H9 (cell line): ENCODE data around the gene DDX47. TPM values are rescaled to one million over a fixed set of nuclear protein-coding genes. Genes with fewer than 3 reads are reported as not detected.

Experiments used
- DNase-seq: peaks from one replicate; pipeline ENCODE4 v3.0.0-alpha.2; 2017
- H2AFZ ChIP-seq: one replicate; pipeline ENCODE4 v1.6.1; 2013; ENCODE audit warnings: mild to moderate bottlenecking, low read length, control low read depth, moderate library complexity
- H2AK5ac ChIP-seq: 2 replicates; pipeline ENCODE4 v1.6.1; 2013; ENCODE audit warnings: low read length, control low read depth, mixed read lengths; ENCODE audit not compliant: insufficient read length
- H2BK120ac ChIP-seq: one replicate; pipeline ENCODE4 v1.6.1; 2013; ENCODE audit warnings: low read depth, mild to moderate bottlenecking, low read length, control low read depth, inconsistent platforms; ENCODE audit not compliant: poor library complexity, severe bottlenecking
- H2BK12ac ChIP-seq: 2 replicates; pipeline ENCODE4 v1.6.1; 2013; ENCODE audit warnings: low read length, control low read depth, mixed read lengths, low read depth; ENCODE audit not compliant: insufficient read length
- H2BK15ac ChIP-seq: 2 replicates; pipeline ENCODE4 v1.6.1; 2013; ENCODE audit warnings: low read depth, low read length, control low read depth
- H2BK20ac ChIP-seq: one replicate; pipeline ENCODE4 v1.6.1; 2013; ENCODE audit warnings: low read depth, mild to moderate bottlenecking, low read length, control low read depth, inconsistent platforms; ENCODE audit not compliant: poor library complexity, severe bottlenecking
- H2BK5ac ChIP-seq: 2 replicates; pipeline ENCODE4 v1.6.1; 2013; ENCODE audit warnings: low read length, control low read depth, mixed read lengths; ENCODE audit not compliant: insufficient read length
- H3K14ac ChIP-seq: 2 replicates; pipeline ENCODE4 v1.6.1; 2013; ENCODE audit warnings: low read length, control low read depth; ENCODE audit not compliant: insufficient read depth
- H3K18ac ChIP-seq: 2 replicates; pipeline ENCODE4 v1.6.1; 2013; ENCODE audit warnings: low read depth, mild to moderate bottlenecking, mixed read lengths, low read length, control low read depth; ENCODE audit not compliant: insufficient read length
- H3K23ac ChIP-seq: 2 replicates; pipeline ENCODE4 v1.6.1; 2013; ENCODE audit warnings: low read length, control low read depth, mixed read lengths, low read depth; ENCODE audit not compliant: insufficient read length
- H3K23me2 ChIP-seq: 2 replicates; pipeline ENCODE4 v1.6.1; 2013; ENCODE audit warnings: low read depth, mild to moderate bottlenecking, mixed read lengths, low read length, control low read depth; ENCODE audit not compliant: insufficient read length, poor library complexity, severe bottlenecking
- H3K27ac ChIP-seq: 2 replicates; pipeline ENCODE4 v1.5.1; 2013; ENCODE audit warnings: low read length, control low read depth, mixed read lengths, low read depth; ENCODE audit not compliant: insufficient read length
- H3K27me3 ChIP-seq: 2 replicates; pipeline ENCODE4 v1.6.1; 2013; ENCODE audit warnings: low read length, control low read depth, inconsistent platforms; ENCODE audit not compliant: insufficient read depth
- H3K4ac ChIP-seq: 2 replicates; pipeline ENCODE4 v1.6.1; 2013; ENCODE audit warnings: low read depth, mild to moderate bottlenecking, control low read depth, inconsistent platforms, low read length, moderate library complexity
- H3K4me1 ChIP-seq: 2 replicates; pipeline ENCODE4 v1.6.1; 2013; ENCODE audit warnings: low read length, control low read depth, inconsistent platforms; ENCODE audit not compliant: insufficient read depth
- H3K4me2 ChIP-seq: 2 replicates; pipeline ENCODE4 v1.6.1; 2013; ENCODE audit warnings: low read length, control low read depth, mixed read lengths; ENCODE audit not compliant: insufficient read length, insufficient read depth
- H3K56ac ChIP-seq: 2 replicates; pipeline ENCODE4 v1.6.1; 2013; ENCODE audit warnings: low read depth, mild to moderate bottlenecking, mixed read lengths, low read length, control low read depth; ENCODE audit not compliant: insufficient read length
- H3K79me1 ChIP-seq: 2 replicates; pipeline ENCODE4 v1.6.1; 2013; ENCODE audit warnings: low read depth, mild to moderate bottlenecking, moderate library complexity, low read length, control low read depth, inconsistent platforms; ENCODE audit not compliant: insufficient read depth, poor library complexity, severe bottlenecking
- H3K79me2 ChIP-seq: 2 replicates; pipeline ENCODE4 v1.6.1; 2013; ENCODE audit warnings: low read length, control low read depth, inconsistent platforms; ENCODE audit not compliant: insufficient read depth
- H3K9ac ChIP-seq: 2 replicates; pipeline ENCODE4 v1.6.1; 2013; ENCODE audit warnings: low read length, control low read depth, mixed read lengths; ENCODE audit not compliant: insufficient read length; ENCODE audit errors: extremely low read depth
- H3K9me3 ChIP-seq: one replicate; pipeline ENCODE4 v1.6.1; 2013; ENCODE audit warnings: low read depth, low read length, inconsistent platforms; ENCODE audit not compliant: control insufficient read depth
- H3T11ph ChIP-seq: one replicate; pipeline ENCODE4 v1.6.1; 2013; ENCODE audit warnings: mild to moderate bottlenecking, low read length, control low read depth, inconsistent platforms
- H4K20me1 ChIP-seq: one replicate; pipeline ENCODE4 v1.6.1; 2013; ENCODE audit not compliant: control insufficient read depth, insufficient read length, insufficient read depth
- H4K5ac ChIP-seq: 2 replicates; pipeline ENCODE4 v1.6.1; 2013; ENCODE audit warnings: low read depth, mild to moderate bottlenecking, mixed read lengths, low read length, control low read depth; ENCODE audit not compliant: insufficient read length
- H4K8ac ChIP-seq: replicated peaks from 2 replicates; pipeline ENCODE4 v1.6.1; 2013; ENCODE audit warnings: low read length, control low read depth, mixed read lengths, low read depth; ENCODE audit not compliant: insufficient read length
- H4K91ac ChIP-seq: 2 replicates; pipeline ENCODE4 v1.6.1; 2013; ENCODE audit warnings: low read depth, mild to moderate bottlenecking, moderate library complexity, mixed read lengths, low read length, control low read depth; ENCODE audit not compliant: insufficient read length
- H3K27ac Mint-ChIP-seq, 3 experiments: 2 replicates in 2 of 3; 3 replicates in 1 of 3; pipeline ENCODE4 v1.8.0; 2020 to 2021; ENCODE audit warnings: mixed read lengths in 3 of 3, mild to moderate bottlenecking in 1 of 3, moderate library complexity in 1 of 3
- H3K27me3 Mint-ChIP-seq: 2 replicates; pipeline ENCODE4 v1.8.0; 2021; ENCODE audit warnings: low read depth, mild to moderate bottlenecking, moderate library complexity, mixed read lengths
- H3K36me3 Mint-ChIP-seq, 3 experiments: 2 replicates in 2 of 3; 3 replicates in 1 of 3; pipeline ENCODE4 v1.8.0; 2020 to 2021; ENCODE audit warnings: low read depth in 3 of 3, mixed read lengths in 3 of 3; ENCODE audit not compliant: insufficient read depth in 1 of 3
- H3K4me1 Mint-ChIP-seq, 2 experiments: 2 replicates each; pipeline ENCODE4 v1.8.0; 2020; ENCODE audit warnings: mixed read lengths in 2 of 2
- H3K4me3 Mint-ChIP-seq, 2 experiments: 2 replicates in 1 of 2; 3 replicates in 1 of 2; pipeline ENCODE4 v1.8.0; 2020 to 2021; ENCODE audit warnings: mild to moderate bottlenecking in 2 of 2, mixed read lengths in 2 of 2, moderate library complexity in 1 of 2
- H3K9me3 Mint-ChIP-seq, 2 experiments: 2 replicates in 1 of 2; 3 replicates in 1 of 2; pipeline ENCODE4 v1.8.0; 2020; ENCODE audit warnings: mild to moderate bottlenecking in 2 of 2, mixed read lengths in 2 of 2, moderate library complexity in 1 of 2
- WGBS: extraction: QIAGEN DNeasy Blood & Tissue Kit; methylation state at CpG from one replicate; pipeline ENCODE4 v1.1.7; 2013; ENCODE audit warnings: missing lambda C conversion rate, low lambda C conversion rate, mixed read lengths; ENCODE audit not compliant: insufficient read length; ENCODE audit errors: extremely low coverage; 5-methylcytosine and 5-hydroxymethylcytosine counted together
- total RNA-seq: library from RNA; stranded (reverse); gene quantifications from 2 replicates; pipeline ENCODE4 v1.2.1, GENCODE V29; 2021
- TF ChIP-seq, protein P1 (sequence below): fragments of 200-600 bp; sonication (generic); conservative IDR thresholded peaks from 3 replicates; pipeline ENCODE4 v1.8.0; 2021; ENCODE audit warnings: antibody characterized with exemption, mild to moderate bottlenecking

DDX47 gene
- total RNA-seq, 1 experiment from 2014 or later = 78.2 TPM

DNA sequence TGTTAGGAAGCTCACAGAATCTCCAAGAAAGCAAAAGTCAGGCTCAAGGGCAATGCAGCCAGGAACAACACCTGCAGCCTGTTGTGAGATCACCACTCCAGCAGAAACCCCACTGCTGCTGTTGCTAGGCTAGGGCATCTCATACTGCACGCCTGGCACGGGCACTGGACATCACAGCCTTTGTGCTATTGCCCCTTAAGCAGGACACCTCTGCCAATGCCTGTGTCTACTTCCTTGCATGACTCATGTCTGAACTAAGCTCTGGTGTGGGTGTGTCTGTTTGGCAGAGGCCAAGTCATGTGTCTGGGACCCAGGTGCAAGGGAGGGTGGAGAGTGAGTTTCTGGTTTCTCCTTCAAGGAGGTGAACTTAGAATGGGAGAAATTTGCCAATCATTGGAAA lies 10.0 kb upstream of the DDX47 start:
- Histone ChIP-seq H3K79me2 (no peaks in the 10 kb centered on the region), H3K23me2 (no peaks in the 10 kb centered on the region), H3K9ac (no peak overlapping the region), H2AFZ (no peak overlapping the region), H3K9me3 (no peaks in the 10 kb centered on the region), H4K8ac (no peak overlapping the region), H2BK120ac (no peak overlapping the region), H4K20me1 (no peaks in the 10 kb centered on the region), H3K23ac (no peak overlapping the region), H2BK12ac (no peak overlapping the region), H3K4ac (no peak overlapping the region), H3K4me1 (no peaks in the 10 kb centered on the region), H3K14ac (no peak overlapping the region), H3K27me3 (no peaks in the 10 kb centered on the region), H3K79me1 (no peaks in the 10 kb centered on the region), H3K4me2 (no peak overlapping the region), H2AK5ac (no peak overlapping the region), H3K56ac (no peak overlapping the region), H3K27ac (no peak overlapping the region), H4K5ac (no peak overlapping the region), H2BK15ac (no peak overlapping the region), H3K18ac (no peak overlapping the region), H3T11ph (no peak overlapping the region), H2BK5ac (no peak overlapping the region), H2BK20ac (no peak overlapping the region), H4K91ac (no peak overlapping the region)
- Mint-ChIP-seq H3K9me3 (no peaks in the 10 kb centered on the region), H3K36me3 (no peaks in the 10 kb centered on the region; a peak in 2 of 7 replicates), H3K27me3 (peaks cover 4% of the 10 kb centered on the region), H3K4me1 (peaks cover 9 to 10% of the 10 kb centered on the region in 2 experiments), H3K27ac (no peak overlapping the region), H3K4me3 (no peak overlapping the region)
- no peak for DNase-seq
- no CpG with 5 or more reads among the region's 2 CpGs for WGBS
- TF ChIP-seq, protein P1, sequence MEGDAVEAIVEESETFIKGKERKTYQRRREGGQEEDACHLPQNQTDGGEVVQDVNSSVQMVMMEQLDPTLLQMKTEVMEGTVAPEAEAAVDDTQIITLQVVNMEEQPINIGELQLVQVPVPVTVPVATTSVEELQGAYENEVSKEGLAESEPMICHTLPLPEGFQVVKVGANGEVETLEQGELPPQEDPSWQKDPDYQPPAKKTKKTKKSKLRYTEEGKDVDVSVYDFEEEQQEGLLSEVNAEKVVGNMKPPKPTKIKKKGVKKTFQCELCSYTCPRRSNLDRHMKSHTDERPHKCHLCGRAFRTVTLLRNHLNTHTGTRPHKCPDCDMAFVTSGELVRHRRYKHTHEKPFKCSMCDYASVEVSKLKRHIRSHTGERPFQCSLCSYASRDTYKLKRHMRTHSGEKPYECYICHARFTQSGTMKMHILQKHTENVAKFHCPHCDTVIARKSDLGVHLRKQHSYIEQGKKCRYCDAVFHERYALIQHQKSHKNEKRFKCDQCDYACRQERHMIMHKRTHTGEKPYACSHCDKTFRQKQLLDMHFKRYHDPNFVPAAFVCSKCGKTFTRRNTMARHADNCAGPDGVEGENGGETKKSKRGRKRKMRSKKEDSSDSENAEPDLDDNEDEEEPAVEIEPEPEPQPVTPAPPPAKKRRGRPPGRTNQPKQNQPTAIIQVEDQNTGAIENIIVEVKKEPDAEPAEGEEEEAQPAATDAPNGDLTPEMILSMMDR = no peak
